Stomach (tissue), 4 donors: ENCODE measurements around the gene CPED1.

Source experiments
- CTCF ChIP-seq, 7 experiments: fragments of 450-650 bp in 4 of 7; fragments of 200-600 bp in 3 of 7; sonication (generic) in 3 of 7; IDR thresholded peaks; one replicate each; pipeline ENCODE4 v1.5.1; 2016 to 2019; ENCODE audit warnings: antibody characterized with exemption in 7 of 7, control low read depth in 2 of 7, mild to moderate bottlenecking in 1 of 7
- EP300 ChIP-seq: sonication (generic); formaldehyde crosslinking; IDR thresholded peaks from one replicate; pipeline ENCODE4 v1.6.1; 2017; ENCODE audit warnings: antibody characterized with exemption
- POLR2A ChIP-seq, 4 donors: fragments of 450-650 bp; IDR thresholded peaks; one replicate each; pipeline ENCODE4 v1.6.1; 2016; ENCODE audit warnings: antibody characterized with exemption in 4 of 4, control low read depth in 2 of 4, mild to moderate bottlenecking in 1 of 4, moderate library complexity in 1 of 4

- TF ChIP-seq CTCF (IDR thresholded peaks at IDR 0.05) = no peak
- no peak for TF ChIP-seq EP300
- no peak for TF ChIP-seq POLR2A (IDR thresholded peaks at IDR 0.05)
Observed at GRCh38 chr7:120998996-120999565, 10.6 kb downstream of the CPED1 start.
